DOHH2 (cell line): ENCODE measurements around the gene IFT57.

Experiments used
- H3F3A ChIP-seq: fragments of 200-600 bp; sonication (generic), shearing (Covaris generic); 2 replicates; pipeline ENCODE4 v1.6.0; 2016; ENCODE audit warnings: antibody characterized with exemption, mild to moderate bottlenecking; ENCODE audit not compliant: control insufficient read depth, insufficient read depth
- H3K27ac ChIP-seq: fragments of 200-600 bp; sonication (generic); 2 replicates; pipeline ENCODE4 v1.5.1; 2014; ENCODE audit warnings: low read depth, mild to moderate bottlenecking, low read length, moderate library complexity
- H3K27me3 ChIP-seq: fragments of 200-600 bp; sonication (generic); 2 replicates; pipeline ENCODE4 v1.6.1; 2014; ENCODE audit warnings: mild to moderate bottlenecking, low read length, mixed read lengths; ENCODE audit not compliant: control insufficient read depth
- H3K36me3 ChIP-seq: fragments of 200-600 bp; sonication (generic); 2 replicates; pipeline ENCODE4 v1.6.1; 2014; ENCODE audit warnings: mild to moderate bottlenecking, low read length, moderate library complexity, mixed read lengths; ENCODE audit not compliant: control insufficient read depth
- H3K4me1 ChIP-seq: fragments of 200-600 bp; sonication (generic); 2 replicates; pipeline ENCODE4 v1.6.1; 2014; ENCODE audit warnings: mild to moderate bottlenecking, low read length, mixed read lengths; ENCODE audit not compliant: control insufficient read depth
- H3K4me2 ChIP-seq: fragments of 200-600 bp; sonication (generic); 2 replicates; pipeline ENCODE4 v1.6.0; 2014; ENCODE audit warnings: mild to moderate bottlenecking, low read length, moderate library complexity
- H3K4me3 ChIP-seq: fragments of 200-600 bp; sonication (generic); 2 replicates; pipeline ENCODE4 v1.5.1; 2014; ENCODE audit warnings: mild to moderate bottlenecking, low read length, mixed read lengths
- H3K79me2 ChIP-seq: fragments of 200-600 bp; sonication (generic); 2 replicates; pipeline ENCODE4 v1.6.1; 2014; ENCODE audit warnings: mild to moderate bottlenecking, low read length, mixed read lengths; ENCODE audit not compliant: control insufficient read depth
- H3K9me2 ChIP-seq: fragments of 200-600 bp; sonication (generic); replicated peaks from 2 replicates; pipeline ENCODE4 v1.6.1; 2014; ENCODE audit warnings: mild to moderate bottlenecking, low read length, mixed read lengths; ENCODE audit not compliant: control insufficient read depth
- H3K9me3 ChIP-seq: fragments of 200-600 bp; sonication (generic); 2 replicates; pipeline ENCODE4 v1.6.1; 2014; ENCODE audit warnings: antibody characterized with exemption, low read length, mixed read lengths; ENCODE audit not compliant: control insufficient read depth, insufficient read depth
- H4K20me1 ChIP-seq: fragments of 200-600 bp; sonication (generic); 2 replicates; pipeline ENCODE4 v1.6.0; 2014; ENCODE audit warnings: low read depth, mild to moderate bottlenecking, antibody characterized with exemption, low read length, moderate library complexity; ENCODE audit not compliant: control insufficient read depth, insufficient read depth
- EZH2phosphoT487 ChIP-seq: fragments of 200-600 bp; sonication (generic); IDR thresholded peaks from 2 replicates; pipeline ENCODE4 v1.6.1; 2017; ENCODE audit warnings: borderline replicate concordance, mild to moderate bottlenecking, antibody characterized with exemption, low read length, moderate library complexity, mixed read lengths
- TF ChIP-seq, protein P1 (sequence below): fragments of 200-600 bp; sonication (generic); IDR thresholded peaks from one replicate; pipeline ENCODE4 v1.5.1; 2014; ENCODE audit warnings: antibody characterized with exemption, mild to moderate bottlenecking, low read depth, low read length; ENCODE audit not compliant: poor library complexity, severe bottlenecking

IFT57 gene

DNA sequence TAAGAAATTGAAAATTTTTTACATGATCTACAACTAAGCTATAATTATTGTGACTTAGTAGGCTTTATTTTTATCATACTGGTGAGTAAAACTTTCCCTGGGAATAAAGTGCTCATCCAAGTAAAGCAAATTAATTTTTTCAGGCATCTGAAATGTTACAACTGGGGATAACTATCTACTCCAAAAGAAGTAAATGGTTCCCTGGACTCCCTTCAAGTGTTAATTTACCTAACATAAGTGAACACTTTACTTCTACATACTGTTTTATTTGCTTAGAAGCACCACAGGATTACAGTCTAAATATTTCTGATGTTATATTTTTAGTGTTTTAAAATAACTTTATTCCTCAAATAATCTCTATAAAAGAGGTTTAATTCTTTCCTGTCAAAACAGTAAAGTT is 57.8 kb downstream of the IFT57 start:
- no peak for TF ChIP-seq EZH2phosphoT487
- TF ChIP-seq, protein P1, sequence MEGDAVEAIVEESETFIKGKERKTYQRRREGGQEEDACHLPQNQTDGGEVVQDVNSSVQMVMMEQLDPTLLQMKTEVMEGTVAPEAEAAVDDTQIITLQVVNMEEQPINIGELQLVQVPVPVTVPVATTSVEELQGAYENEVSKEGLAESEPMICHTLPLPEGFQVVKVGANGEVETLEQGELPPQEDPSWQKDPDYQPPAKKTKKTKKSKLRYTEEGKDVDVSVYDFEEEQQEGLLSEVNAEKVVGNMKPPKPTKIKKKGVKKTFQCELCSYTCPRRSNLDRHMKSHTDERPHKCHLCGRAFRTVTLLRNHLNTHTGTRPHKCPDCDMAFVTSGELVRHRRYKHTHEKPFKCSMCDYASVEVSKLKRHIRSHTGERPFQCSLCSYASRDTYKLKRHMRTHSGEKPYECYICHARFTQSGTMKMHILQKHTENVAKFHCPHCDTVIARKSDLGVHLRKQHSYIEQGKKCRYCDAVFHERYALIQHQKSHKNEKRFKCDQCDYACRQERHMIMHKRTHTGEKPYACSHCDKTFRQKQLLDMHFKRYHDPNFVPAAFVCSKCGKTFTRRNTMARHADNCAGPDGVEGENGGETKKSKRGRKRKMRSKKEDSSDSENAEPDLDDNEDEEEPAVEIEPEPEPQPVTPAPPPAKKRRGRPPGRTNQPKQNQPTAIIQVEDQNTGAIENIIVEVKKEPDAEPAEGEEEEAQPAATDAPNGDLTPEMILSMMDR, result no peak
- H3K79me2 ChIP-seq, result no peaks in the 10 kb centered on the region
- H3K36me3 ChIP-seq, result peaks cover 53% of the 10 kb centered on the region
- H3K4me1 ChIP-seq, result peaks cover 29% of the 10 kb centered on the region
- no peak overlapping the region for H3K4me3 ChIP-seq
- no peak overlapping the region for H3K4me2 ChIP-seq
- no peak overlapping the region for H3K27ac ChIP-seq
- H4K20me1 ChIP-seq, result no peaks in the 10 kb centered on the region
- H3K9me3 ChIP-seq, result no peaks in the 10 kb centered on the region
- H3K27me3 ChIP-seq, result no peaks in the 10 kb centered on the region
- no peaks in the 10 kb centered on the region for H3K9me2 ChIP-seq
- H3F3A ChIP-seq, result peaks cover 4% of the 10 kb centered on the region

DNA sequence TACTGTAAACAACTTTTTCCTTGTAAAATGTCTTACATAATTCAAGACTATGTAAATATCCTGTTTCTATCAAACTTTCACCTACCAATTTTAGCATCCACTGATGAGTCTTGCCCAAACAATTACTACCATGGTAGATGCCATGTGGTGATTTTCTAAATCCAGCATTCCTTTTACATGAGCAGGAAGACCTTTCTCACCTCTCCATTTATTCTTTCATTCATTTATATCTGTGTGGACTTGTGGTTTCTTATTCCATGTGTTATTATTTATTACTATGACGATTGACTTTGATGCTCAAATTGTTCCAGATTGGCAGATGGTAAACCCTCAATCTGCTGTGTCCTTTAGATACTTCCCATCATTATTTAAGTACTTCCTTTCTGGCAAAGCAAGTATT is 62.4 kb downstream of the IFT57 start:
- Histone ChIP-seq H3K36me3 (peaks cover 28% of the 10 kb centered on the region), H3K9me2 (no peaks in the 10 kb centered on the region), H3K27me3 (no peaks in the 10 kb centered on the region), H3K79me2 (no peaks in the 10 kb centered on the region), H3K4me1 (peaks cover 25% of the 10 kb centered on the region), H4K20me1 (no peaks in the 10 kb centered on the region), H3K4me3 (no peak overlapping the region), H3K9me3 (no peaks in the 10 kb centered on the region), H3K27ac (no peak overlapping the region), H3K4me2 (no peak overlapping the region), H3F3A (peaks cover 4% of the 10 kb centered on the region)
- no peak for TF ChIP-seq EZH2phosphoT487
- TF ChIP-seq, protein P1, result no peak

DNA sequence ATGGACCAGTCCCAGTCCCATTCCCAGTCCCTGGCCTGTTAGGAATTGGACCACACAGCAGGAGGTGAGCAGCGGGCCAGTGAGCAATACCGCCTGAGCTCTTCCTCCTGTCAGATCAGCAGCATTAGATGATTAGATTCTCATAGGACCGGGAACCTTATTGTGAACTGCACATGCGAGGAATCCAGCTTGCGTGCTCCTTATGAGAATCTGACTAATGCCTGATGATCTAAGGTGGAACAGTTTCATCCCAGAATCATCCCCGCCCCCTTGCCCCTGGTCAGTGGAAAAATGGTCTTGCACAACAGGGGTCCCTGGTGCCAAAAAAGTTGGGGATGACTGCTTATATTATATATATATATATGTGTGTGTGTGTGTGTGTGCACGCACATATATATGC is 63.1 kb downstream of the IFT57 start:
- no peaks in the 10 kb centered on the region for H4K20me1 ChIP-seq
- peaks cover 25% of the 10 kb centered on the region for H3K36me3 ChIP-seq
- no peaks in the 10 kb centered on the region for H3K9me3 ChIP-seq
- no peak overlapping the region for H3K4me2 ChIP-seq
- no peaks in the 10 kb centered on the region for H3K27me3 ChIP-seq
- peaks cover 22% of the 10 kb centered on the region for H3K4me1 ChIP-seq
- no peak overlapping the region for H3K4me3 ChIP-seq
- TF ChIP-seq, protein P1, result no peak
- no peak for TF ChIP-seq EZH2phosphoT487
- peaks cover 4% of the 10 kb centered on the region for H3F3A ChIP-seq
- H3K27ac ChIP-seq, result no peak overlapping the region
- no peaks in the 10 kb centered on the region for H3K79me2 ChIP-seq
- no peaks in the 10 kb centered on the region for H3K9me2 ChIP-seq

DNA sequence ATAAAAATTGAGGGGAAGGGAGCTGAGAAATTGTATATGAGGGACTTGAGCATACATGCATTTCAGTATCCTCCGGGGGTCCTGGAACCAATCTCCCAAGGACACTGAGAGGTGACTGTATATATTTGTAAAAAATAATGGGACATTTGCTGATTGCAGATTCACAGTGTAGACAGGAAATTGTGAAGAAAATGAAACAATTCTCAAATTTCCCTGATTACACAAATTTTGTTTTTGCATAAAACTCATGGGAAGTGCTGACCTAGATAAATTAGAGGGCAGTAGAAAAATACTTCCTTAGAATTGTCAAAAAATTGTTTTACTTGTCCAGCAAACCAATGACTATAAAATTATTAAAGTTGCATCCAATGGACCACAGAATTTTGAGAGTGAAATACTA is 64.0 kb downstream of the IFT57 start:
- H3K27me3 ChIP-seq, result no peaks in the 10 kb centered on the region
- no peak overlapping the region for H3K4me3 ChIP-seq
- H4K20me1 ChIP-seq, result no peaks in the 10 kb centered on the region
- no peak overlapping the region for H3K27ac ChIP-seq
- H3K79me2 ChIP-seq, result no peaks in the 10 kb centered on the region
- H3K9me2 ChIP-seq, result no peaks in the 10 kb centered on the region
- H3K4me1 ChIP-seq, result peaks cover 22% of the 10 kb centered on the region
- TF ChIP-seq, protein P1, result no peak
- no peak for TF ChIP-seq EZH2phosphoT487
- H3K4me2 ChIP-seq, result no peak overlapping the region
- peaks cover 25% of the 10 kb centered on the region for H3K36me3 ChIP-seq
- no peaks in the 10 kb centered on the region for H3K9me3 ChIP-seq
- peaks cover 4% of the 10 kb centered on the region for H3F3A ChIP-seq
